ENCODE results near the gene KCNK6. TPM values are rescaled to one million over a fixed set of nuclear protein-coding genes. Genes with fewer than 3 reads are reported as not detected.

The KCNK6 gene
- total and polyA plus RNA-seq, 2 of the 8 experiments (the other 6 are each of a cell fraction or from before 2014, with no cell fraction given) = 10.6 to 13.3 TPM

GRCh38 chr19:38350883-38351282 lies 31.2 kb downstream of the KCNK6 start (continued):
- TF ChIP-seq RXRA (IDR thresholded peaks at IDR 0.05; ENCODE audit: insufficient read depth, low read depth, low read length) (no peak), SP2 (IDR thresholded peaks at IDR 0.05; ENCODE audit: low read length) (no peak), MAX (IDR thresholded peaks at IDR 0.05) (no peak), RBBP5 (IDR thresholded peaks at IDR 0.05; ENCODE audit: borderline replicate concordance, low read depth, low read length) (no peak), ZNF274 (IDR thresholded peaks at IDR 0.05; ENCODE audit: borderline replicate concordance, extremely low read depth, low read length) (no peak), CEBPB (IDR thresholded peaks at IDR 0.05; ENCODE audit: low read depth, low read length) (no peak), ASH2L (IDR thresholded peaks at IDR 0.05; ENCODE audit: low read length) (no peak), SP1 (IDR thresholded peaks at IDR 0.05; ENCODE audit: low read depth, low read length) (no peak)

All from H1 (cell line).